Heart left ventricle (tissue), 16 donors: ENCODE data around the gene NOX4. TPM values are rescaled to one million over a fixed set of nuclear protein-coding genes. Genes with fewer than 3 reads are reported as not detected.

ENCODE experiments used
- ATAC-seq, 4 donors: fragments of 200-7000 bp; cut with Tn5 transposase; one replicate each; pipeline ENCODE4 v1.9.1; 2020 to 2022; ENCODE audit warnings: moderate library complexity in 4 of 4, mild to moderate bottlenecking in 3 of 4, moderate number of reproducible peaks in 1 of 4
- DNase-seq, 5 donors: peaks; one replicate each; pipeline ENCODE4 v3.0.0-alpha.2; 2020
- H3K27ac ChIP-seq, 12 donors: fragments of 200-600 bp; sonication (generic) in 4 of 12; one replicate each; pipeline versions ENCODE4 v1.5.0 to v1.8.0; 2016 to 2022; ENCODE audit warnings: mild to moderate bottlenecking in 2 of 12
- H3K27me3 ChIP-seq, 9 donors: fragments of 200-600 bp; sonication (generic) in 2 of 9; one replicate each; pipeline versions ENCODE4 v1.5.1 to v1.8.0; 2016 to 2022; ENCODE audit warnings: mild to moderate bottlenecking in 3 of 9
- H3K36me3 ChIP-seq, 9 donors: fragments of 200-600 bp; sonication (generic) in 2 of 9; one replicate each; pipeline versions ENCODE4 v1.5.0 to v1.8.0; 2018 to 2022; ENCODE audit warnings: mild to moderate bottlenecking in 2 of 9
- H3K4me1 ChIP-seq, 12 donors: fragments of 200-600 bp; sonication (generic) in 4 of 12; one replicate each; pipeline versions ENCODE4 v1.5.0 to v1.8.0; 2016 to 2022; ENCODE audit warnings: mild to moderate bottlenecking in 3 of 12
- H3K4me3 ChIP-seq, 12 donors: fragments of 200-600 bp; sonication (generic) in 4 of 12; one replicate each; pipeline versions ENCODE4 v1.5.0 to v1.8.0; 2017 to 2022; ENCODE audit warnings: mild to moderate bottlenecking in 9 of 12, moderate library complexity in 4 of 12
- H3K9me3 ChIP-seq, 12 donors: fragments of 200-600 bp; sonication (generic) in 4 of 12; one replicate each; pipeline versions ENCODE4 v1.5.0 to v1.8.0; 2016 to 2022; ENCODE audit warnings: mild to moderate bottlenecking in 1 of 12
- CTCF ChIP-seq, 12 donors: fragments of 200-600 bp; sonication (generic) in 4 of 12; IDR thresholded peaks; one replicate each; pipeline versions ENCODE4 v1.5.0 to v1.8.0; 2018 to 2022; ENCODE audit warnings: antibody characterized with exemption in 12 of 12, mild to moderate bottlenecking in 5 of 12
- POLR2A ChIP-seq, 2 donors: fragments of 450-650 bp; IDR thresholded peaks; one replicate each; pipeline ENCODE4 v1.6.1; 2017; ENCODE audit warnings: antibody characterized with exemption in 2 of 2, mild to moderate bottlenecking in 2 of 2, moderate library complexity in 2 of 2
- WGBS, 4 donors: extraction: QIAGEN DNeasy Blood & Tissue Kit in 2 of 4; methylation state at CpG; one replicate each; pipeline versions ENCODE4 v1.1.5 to v1.1.7; 2013 to 2018; 5-methylcytosine and 5-hydroxymethylcytosine counted together
- intact Hi-C, 10 donors: fragments of 100-400 bp; cut with DNase I; formaldehyde crosslinking; loops; one replicate each; pipeline versions ENCODE4 v1.11.1 to v1.14.2; 2022
- polyA plus RNA-seq, 2 donors: library from polyadenylated mRNA; stranded (reverse); fragments of 200-250 nt; gene quantifications; one replicate each; pipeline ENCODE4 v1.2.3, GENCODE V29; 2013
- total RNA-seq, 9 donors: library from RNA; depleted of rRNA in 2 of 9; stranded (reverse); fragments of >200 nt in 2 of 9; fragmentation: NEBNext Ultra II Directional in 3 of 9; extraction: Animal tissue kit (Norgen Biotek cat#: 25700) in 3 of 9; gene quantifications; one replicate each; pipeline versions ENCODE4 v1.1.0 to v1.2.4, GENCODE V29; 2016 to 2023
- donor health status: ischemic (EF 13 %, LVEDD 7.1; RV severe dilation, severe dysfunction).
- donor health status: healthy with polysubstance abuse.
- donor health status: DM: no; HTN: yes; CAD: no.
- donor health status: DM: no; HTN: no; CAD: no.
- donor health status: ischemic (EF 25% LVEDD 6.9; RV normal size, moderate dysfunction).
- donor health status: ischemic (EF 25% LVEDD 5.7; RV mildly dilated, moderate dysfunction).
- donor health status: healthy.
- donor health status: DM: yes; HTN: yes; CAD: no.
- donor health status: ischemic (EF 35%, LVEDD 5.7; RV mildly dilated, moderate dysfunction).
- donor health status: nonischemic (EF 11% LVEDD 7.7; RV severe dilation, severe dysfunction).
- donor health status: DM: yes; HTN: yes; CAD: no.
- donor health status: PGD.
- donor health status: ischemic (EF 29% LVEDD 5.4; RV normal size, mild dysfunction).
- donor health status: nonischemic (EF 23%, LVEDD 6.1; RV moderate dilation, normal function).

Gene NOX4
- total and polyA plus RNA-seq, 11 donors = 2.1 to 8.6 (median 2.8) TPM

DNA sequence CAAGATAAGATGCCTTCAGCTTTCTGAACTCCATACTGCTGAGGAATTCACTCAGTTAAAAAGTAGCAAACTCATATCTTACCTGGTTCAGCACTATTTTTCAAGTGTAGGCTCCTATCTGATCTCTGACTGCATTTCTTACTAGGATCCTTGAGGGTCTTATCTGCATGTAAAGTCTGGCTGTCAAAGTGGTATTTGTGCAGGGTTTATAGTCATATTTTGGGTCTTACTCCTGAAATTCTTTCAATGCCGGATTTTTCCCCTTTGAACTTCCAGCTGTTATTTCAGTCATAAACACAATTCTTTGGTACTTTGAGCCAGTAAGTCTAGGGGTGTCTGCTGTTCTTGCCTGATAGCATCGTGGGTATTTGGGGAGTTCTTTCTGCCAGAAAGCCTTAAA is 25.3 kb upstream of the NOX4 start:
- intact Hi-C loops = no loop called here
- H3K4me1 ChIP-seq = no peaks in the 10 kb centered on the region
- no peak for ATAC-seq
- DNase-seq = no peak
- H3K27ac ChIP-seq = no peak overlapping the region
- 54 to 71% (median 62%) methylated on average over 2 of the region's 2 CpGs for WGBS, 4 donors
- TF ChIP-seq POLR2A (IDR thresholded peaks at IDR 0.05) (no peak), CTCF (IDR thresholded peaks at IDR 0.05) (no peak)
- H3K9me3 ChIP-seq = peaks cover 0 to 13% (median 0%) of the 10 kb centered on the region in 12 donors
- H3K27me3 ChIP-seq = no peaks in the 10 kb centered on the region
- H3K36me3 ChIP-seq = no peaks in the 10 kb centered on the region
- no peak overlapping the region for H3K4me3 ChIP-seq

GRCh38 chr11:89508544-89508943 is 17.4 kb upstream of the NOX4 start:
- no peak overlapping the region for H3K4me3 ChIP-seq
- H3K27me3 ChIP-seq = no peaks in the 10 kb centered on the region
- H3K27ac ChIP-seq = no peak overlapping the region
- 89 to 94% (median 90%) methylated on average over 5 of the region's 5 CpGs for WGBS, 4 donors
- intact Hi-C loops = no loop called here
- ATAC-seq (no peak), DNase-seq (no peak)
- no peak for TF ChIP-seq POLR2A (IDR thresholded peaks at IDR 0.05)
- no peak for TF ChIP-seq CTCF (IDR thresholded peaks at IDR 0.05)
- H3K4me1 ChIP-seq = no peaks in the 10 kb centered on the region
- H3K9me3 ChIP-seq = no peaks in the 10 kb centered on the region
- no peaks in the 10 kb centered on the region for H3K36me3 ChIP-seq

- Histone ChIP-seq H3K4me3 (no peak overlapping the region), H3K36me3 (no peaks in the 10 kb centered on the region), H3K9me3 (no peaks in the 10 kb centered on the region), H3K4me1 (no peaks in the 10 kb centered on the region), H3K27me3 (no peaks in the 10 kb centered on the region), H3K27ac (no peak overlapping the region)
- DNase-seq (no peak), ATAC-seq (no peak)
- 81 to 88% (median 86%) methylated on average over 2 of the region's 2 CpGs for WGBS, 4 donors
- TF ChIP-seq CTCF (IDR thresholded peaks at IDR 0.05) = no peak
- no peak for TF ChIP-seq POLR2A (IDR thresholded peaks at IDR 0.05)
- intact Hi-C loops = no loop called here
These were observed 13.1 kb upstream of the NOX4 start for GRCh38 chr11:89504270-89504669.

GRCh38 chr11:89503422-89503821 is 12.2 kb upstream of the NOX4 start:
- intact Hi-C loops = no loop called here
- H3K4me1 ChIP-seq = no peaks in the 10 kb centered on the region
- WGBS, 4 donors = 88 to 93% (median 92%) methylated on average over 2 of the region's 2 CpGs
- no peaks in the 10 kb centered on the region for H3K9me3 ChIP-seq
- DNase-seq (no peak), ATAC-seq (no peak)
- no peak overlapping the region for H3K27ac ChIP-seq
- H3K36me3 ChIP-seq = no peaks in the 10 kb centered on the region
- H3K27me3 ChIP-seq = no peaks in the 10 kb centered on the region
- H3K4me3 ChIP-seq = no peak overlapping the region
- TF ChIP-seq CTCF (IDR thresholded peaks at IDR 0.05) (no peak), POLR2A (IDR thresholded peaks at IDR 0.05) (no peak)
